B cell (primary cell): ENCODE data around the gene GPR27. TPM values are rescaled to one million over a fixed set of nuclear protein-coding genes. Genes with fewer than 3 reads are reported as not detected.

Experiments used
- ATAC-seq: fragments of 200-7000 bp; cut with Tn5 transposase; one replicate; pipeline ENCODE4 v1.10.0; 2021; ENCODE audit warnings: low read depth, mild to moderate bottlenecking, moderate number of reproducible peaks, moderate library complexity
- CTCF ChIA-PET: fragments of 350-600 bp; sonication (Branson Sonifier 250); formaldehyde crosslinking; loops from one replicate; lab custom pipeline; 2021; ENCODE audit warnings: antibody characterized with exemption, inconsistent platforms; lab: Charles Lee
- POLR2A ChIA-PET: fragments of 350-600 bp; sonication (Branson Sonifier 250); formaldehyde crosslinking; loops from one replicate; lab custom pipeline; 2021; ENCODE audit warnings: antibody characterized with exemption; lab: Charles Lee
- DNase-seq: peaks from one replicate; pipeline ENCODE4 v3.0.0; 2013
- H2AFZ ChIP-seq: 2 replicates; pipeline ENCODE4 v1.6.1; 2012; ENCODE audit warnings: mild to moderate bottlenecking, low read depth, low read length; ENCODE audit not compliant: insufficient read depth, poor library complexity, severe bottlenecking
- H3K27ac ChIP-seq, 2 donors: 1 replicate in 1 of 2; 2 replicates in 1 of 2; pipeline ENCODE4 v1.5.1; 2012 to 2013; ENCODE audit warnings: low read length in 2 of 2, mild to moderate bottlenecking in 2 of 2, moderate library complexity in 1 of 2
- H3K27me3 ChIP-seq, 4 experiments: fragments of 200-600 bp in 1 of 4; sonication (generic) in 1 of 4; replicated peaks in 1 of 4; 1 replicate in 2 of 4; 2 replicates in 2 of 4; pipeline versions ENCODE4 v1.6.1 to v1.7.0; 2013 to 2016; ENCODE audit warnings: low read length in 3 of 4, mild to moderate bottlenecking in 2 of 4, mixed read lengths in 1 of 4, moderate library complexity in 1 of 4; ENCODE audit not compliant: insufficient read depth in 4 of 4, control insufficient read depth in 3 of 4; ENCODE audit errors: control extremely low read depth in 1 of 4
- H3K36me3 ChIP-seq, 2 experiments: replicated peaks in 1 of 2; 1 replicate in 1 of 2; 2 replicates in 1 of 2; pipeline versions ENCODE4 v1.6.1 to v1.7.1; 2013; ENCODE audit warnings: low read length in 1 of 2; ENCODE audit not compliant: insufficient read depth in 2 of 2, control insufficient read depth in 1 of 2; ENCODE audit errors: control extremely low read depth in 1 of 2, extremely low read depth in 1 of 2
- H3K4me1 ChIP-seq, 2 donors: fragments of 200-600 bp in 1 of 2; sonication (generic) in 1 of 2; 1 replicate in 1 of 2; 2 replicates in 1 of 2; pipeline versions ENCODE4 v1.5.1 to v1.6.1; 2013 to 2017; ENCODE audit warnings: low read length in 2 of 2; ENCODE audit not compliant: control insufficient read depth in 2 of 2, insufficient read depth in 2 of 2
- H3K4me2 ChIP-seq: replicated peaks from 2 replicates; pipeline ENCODE3; 2012; ENCODE audit warnings: mild to moderate bottlenecking, low read depth, low read length; ENCODE audit not compliant: poor library complexity, severe bottlenecking
- H3K4me3 ChIP-seq, 5 experiments: fragments of 200-600 bp in 1 of 5; sonication (generic) in 1 of 5; 1 replicate in 3 of 5; 2 replicates in 2 of 5; pipeline versions ENCODE4 v1.5.1 to v1.7.0; 2011 to 2016; ENCODE audit warnings: low read length in 4 of 5, mild to moderate bottlenecking in 4 of 5, low read depth in 2 of 5, control low read depth in 1 of 5, moderate library complexity in 1 of 5; ENCODE audit not compliant: insufficient read depth in 1 of 5; ENCODE audit errors: control extremely low read depth in 1 of 5, extremely low read depth in 1 of 5
- H3K79me2 ChIP-seq: fragments of 200-600 bp; sonication (generic); one replicate; pipeline ENCODE4 v1.6.0; 2016; ENCODE audit warnings: low read length; ENCODE audit not compliant: control insufficient read depth, insufficient read depth
- H3K9ac ChIP-seq: fragments of 200-600 bp; sonication (generic); 2 replicates; pipeline ENCODE4 v1.6.1; 2017; ENCODE audit warnings: mild to moderate bottlenecking, low read length, moderate library complexity
- H3K9me3 ChIP-seq, 3 donors: one replicate each; pipeline versions ENCODE4 v1.6.1 to v1.7.1; 2013; ENCODE audit warnings: low read length in 2 of 3; ENCODE audit not compliant: control insufficient read depth in 2 of 3, insufficient read depth in 1 of 3; ENCODE audit errors: control extremely low read depth in 1 of 3
- H4K20me1 ChIP-seq: 2 replicates; pipeline ENCODE4 v1.6.0; 2012; ENCODE audit warnings: mild to moderate bottlenecking, low read length; ENCODE audit not compliant: insufficient read depth, control insufficient read depth, poor library complexity, severe bottlenecking
- H3K27ac Mint-ChIP-seq: one replicate; pipeline ENCODE4 v1.8.0; 2021; ENCODE audit warnings: mixed read lengths
- H3K27me3 Mint-ChIP-seq: one replicate; pipeline ENCODE4 v1.8.0; 2021; ENCODE audit warnings: mixed read lengths
- H3K4me1 Mint-ChIP-seq: one replicate; pipeline ENCODE4 v1.8.0; 2021; ENCODE audit warnings: mixed read lengths
- H3K4me3 Mint-ChIP-seq: one replicate; pipeline ENCODE4 v1.8.0; 2021; ENCODE audit warnings: mixed read lengths
- H3K9me3 Mint-ChIP-seq: one replicate; pipeline ENCODE4 v1.8.0; 2022; ENCODE audit warnings: mixed read lengths; ENCODE audit not compliant: insufficient read depth
- CTCF ChIP-seq: fragments of 200-600 bp; IDR thresholded peaks from one replicate; pipeline ENCODE4 v1.8.0; 2022; ENCODE audit warnings: antibody characterized with exemption, mild to moderate bottlenecking
- EZH2 ChIP-seq: IDR thresholded peaks from 2 replicates; pipeline ENCODE4 v1.6.1; 2012; ENCODE audit warnings: borderline replicate concordance, low read depth, mild to moderate bottlenecking, moderate library complexity, low read length; ENCODE audit not compliant: insufficient read depth, poor library complexity, severe bottlenecking
- WGBS: methylation state at CpG from one replicate; pipeline ENCODE4 v1.1.5; 2013; ENCODE audit warnings: missing lambda C conversion rate; ENCODE audit not compliant: insufficient coverage; 5-methylcytosine and 5-hydroxymethylcytosine counted together
- intact Hi-C: fragments of 100-400 bp; cut with micrococcal nuclease; formaldehyde crosslinking; loops from one replicate; pipeline ENCODE4 v1.10.0; 2022
- polyA plus RNA-seq: library from polyadenylated mRNA; depleted of rRNA; stranded (reverse); fragments of >200 nt; gene quantifications from 2 replicates; pipeline ENCODE4 v1.2.3, GENCODE V29; 2012
- total RNA-seq, 2 donors: library from RNA; stranded (reverse); fragments of 120-200 nt in 1 of 2; gene quantifications; 1 replicate in 1 of 2; 2 replicates in 1 of 2; pipeline versions ENCODE4 v1.2.3 to v1.2.4, GENCODE V29; 2013 to 2022

The GPR27 gene
- total and polyA plus RNA-seq, 2 donors (not counting 1 experiment from before 2014, with no cell fraction given): 0.04 TPM; not detected in 1

GRCh38 chr3:71800023-71800422, 46.4 kb downstream of the GPR27 start:
- Mint-ChIP-seq H3K27me3 (peaks cover 41% of the 10 kb centered on the region), H3K27ac (no peak overlapping the region), H3K4me1 (no peaks in the 10 kb centered on the region), H3K9me3 (no peaks in the 10 kb centered on the region), H3K4me3 (no peak overlapping the region)
- no peaks in the 10 kb centered on the region for H4K20me1 ChIP-seq
- no peak for DNase-seq
- H3K27me3 ChIP-seq: peaks cover 0 to 21% (median 9%) of the 10 kb centered on the region in 4 experiments
- WGBS: no CpG with 5 or more reads among the region's 3 CpGs
- H3K27ac ChIP-seq: no peak overlapping the region
- intact Hi-C loops: no loop called here
- no peaks in the 10 kb centered on the region for H3K9me3 ChIP-seq
- no peak overlapping the region for H3K9ac ChIP-seq
- no peaks in the 10 kb centered on the region for H3K4me1 ChIP-seq
- no peak overlapping the region for H2AFZ ChIP-seq
- H3K4me3 ChIP-seq: no peak overlapping the region
- ATAC-seq: no peak
- H3K36me3 ChIP-seq: no peaks in the 10 kb centered on the region
- no peak overlapping the region for H3K4me2 ChIP-seq
- TF ChIP-seq CTCF: no peak
- TF ChIP-seq EZH2: no peak
- POLR2A ChIA-PET: no interaction called here
- H3K79me2 ChIP-seq: no peaks in the 10 kb centered on the region
- CTCF ChIA-PET: no interaction called here

- H2AFZ ChIP-seq: no peak overlapping the region
- no CpG with 5 or more reads among the region's 2 CpGs for WGBS
- H3K9me3 ChIP-seq: no peaks in the 10 kb centered on the region
- no peak overlapping the region for H3K4me2 ChIP-seq
- no peak overlapping the region for H3K27ac ChIP-seq
- Mint-ChIP-seq H3K4me3 (no peak overlapping the region), H3K4me1 (no peaks in the 10 kb centered on the region), H3K27ac (no peak overlapping the region), H3K9me3 (no peaks in the 10 kb centered on the region), H3K27me3 (peaks cover 36% of the 10 kb centered on the region)
- POLR2A ChIA-PET: no interaction called here
- no peaks in the 10 kb centered on the region for H3K4me1 ChIP-seq
- no peak overlapping the region for H3K9ac ChIP-seq
- CTCF ChIA-PET: no interaction called here
- H4K20me1 ChIP-seq: no peaks in the 10 kb centered on the region
- H3K36me3 ChIP-seq: no peaks in the 10 kb centered on the region
- ATAC-seq (no peak), DNase-seq (no peak)
- H3K4me3 ChIP-seq: no peak overlapping the region
- peaks cover 0 to 18% (median 8%) of the 10 kb centered on the region in 4 experiments for H3K27me3 ChIP-seq
- H3K79me2 ChIP-seq: no peaks in the 10 kb centered on the region
- intact Hi-C loops: no loop called here
- TF ChIP-seq CTCF (no peak), EZH2 (no peak)
These were observed 48.3 kb downstream of the GPR27 start for GRCh38 chr3:71801986-71802385.
